NCI-H345 treated with DMSO at 0.1 percent for 48 hours (cell line): ENCODE results near the gene FAM185A.
"Not testable (repeated sequence)": the region's sequence is repeated elsewhere in the genome, so short reads cannot be mapped to it uniquely, and the experiment has no call there.

ENCODE experiments used
- DNase-seq: peaks from one replicate; lab custom pipeline; 2025; ENCODE audit not compliant: unreplicated experiment; lab: John Stamatoyannopoulos, UW

The FAM185A gene

GRCh38 chr7:102829075-102829474 lies 80.3 kb downstream of the FAM185A start:
- no peak for DNase-seq

- no peak for DNase-seq
Measured at GRCh38 chr7:102830197-102830596, 81.4 kb downstream of the FAM185A start.

GRCh38 chr7:102832674-102833073 lies 83.9 kb downstream of the FAM185A start:
- no peak for DNase-seq

GRCh38 chr7:102833343-102833742 lies 84.5 kb downstream of the FAM185A start:
- no peak for DNase-seq

- no peak for DNase-seq
Measured at GRCh38 chr7:102834466-102834865, 85.7 kb downstream of the FAM185A start.

GRCh38 chr7:102834999-102835398 lies 86.2 kb downstream of the FAM185A start:
- no peak for DNase-seq

GRCh38 chr7:102836191-102836919 lies 87.6 kb downstream of the FAM185A start:
- no peak for DNase-seq

GRCh38 chr7:102836977-102837376 lies 88.2 kb downstream of the FAM185A start:
- DNase-seq, result no peak

- DNase-seq, result no peak
Measured at GRCh38 chr7:102837802-102838201, 89.0 kb downstream of the FAM185A start.

GRCh38 chr7:102838572-102839101 lies 89.8 kb downstream of the FAM185A start:
- DNase-seq, result not testable (repeated sequence)

GRCh38 chr7:102840404-102840803 lies 91.6 kb downstream of the FAM185A start:
- no peak for DNase-seq

GRCh38 chr7:102841290-102841689 lies 92.5 kb downstream of the FAM185A start:
- no peak for DNase-seq

GRCh38 chr7:102842284-102842683 lies 93.5 kb downstream of the FAM185A start:
- no peak for DNase-seq

GRCh38 chr7:102843850-102844249 lies 95.1 kb downstream of the FAM185A start:
- no peak for DNase-seq

- no peak for DNase-seq
Measured at GRCh38 chr7:102845346-102845745, 96.5 kb downstream of the FAM185A start.

GRCh38 chr7:102849079-102849478 lies 100.3 kb downstream of the FAM185A start:
- DNase-seq, result no peak

GRCh38 chr7:102849538-102849937 lies 100.7 kb downstream of the FAM185A start:
- DNase-seq, result no peak

GRCh38 chr7:102856036-102856435 lies 107.2 kb downstream of the FAM185A start:
- no peak for DNase-seq
